ENCODE data around the gene BMI1.

- TF ChIP-seq, protein P1, sequence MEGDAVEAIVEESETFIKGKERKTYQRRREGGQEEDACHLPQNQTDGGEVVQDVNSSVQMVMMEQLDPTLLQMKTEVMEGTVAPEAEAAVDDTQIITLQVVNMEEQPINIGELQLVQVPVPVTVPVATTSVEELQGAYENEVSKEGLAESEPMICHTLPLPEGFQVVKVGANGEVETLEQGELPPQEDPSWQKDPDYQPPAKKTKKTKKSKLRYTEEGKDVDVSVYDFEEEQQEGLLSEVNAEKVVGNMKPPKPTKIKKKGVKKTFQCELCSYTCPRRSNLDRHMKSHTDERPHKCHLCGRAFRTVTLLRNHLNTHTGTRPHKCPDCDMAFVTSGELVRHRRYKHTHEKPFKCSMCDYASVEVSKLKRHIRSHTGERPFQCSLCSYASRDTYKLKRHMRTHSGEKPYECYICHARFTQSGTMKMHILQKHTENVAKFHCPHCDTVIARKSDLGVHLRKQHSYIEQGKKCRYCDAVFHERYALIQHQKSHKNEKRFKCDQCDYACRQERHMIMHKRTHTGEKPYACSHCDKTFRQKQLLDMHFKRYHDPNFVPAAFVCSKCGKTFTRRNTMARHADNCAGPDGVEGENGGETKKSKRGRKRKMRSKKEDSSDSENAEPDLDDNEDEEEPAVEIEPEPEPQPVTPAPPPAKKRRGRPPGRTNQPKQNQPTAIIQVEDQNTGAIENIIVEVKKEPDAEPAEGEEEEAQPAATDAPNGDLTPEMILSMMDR (IDR thresholded peaks at IDR 0.05): no peak
- no peak for TF ChIP-seq CBFB (CRISPR knock-in tag; IDR thresholded peaks at IDR 0.05; ENCODE audit: low read depth)
- no peak for TF ChIP-seq ZNF532 (CRISPR knock-in tag; IDR thresholded peaks at IDR 0.05; ENCODE audit: borderline replicate concordance)
- TF ChIP-seq TP53 (CRISPR knock-in tag; IDR thresholded peaks at IDR 0.05): no peak
- TF ChIP-seq ZNF423 (CRISPR knock-in tag; IDR thresholded peaks at IDR 0.05): no peak
- TF ChIP-seq, protein P2, sequence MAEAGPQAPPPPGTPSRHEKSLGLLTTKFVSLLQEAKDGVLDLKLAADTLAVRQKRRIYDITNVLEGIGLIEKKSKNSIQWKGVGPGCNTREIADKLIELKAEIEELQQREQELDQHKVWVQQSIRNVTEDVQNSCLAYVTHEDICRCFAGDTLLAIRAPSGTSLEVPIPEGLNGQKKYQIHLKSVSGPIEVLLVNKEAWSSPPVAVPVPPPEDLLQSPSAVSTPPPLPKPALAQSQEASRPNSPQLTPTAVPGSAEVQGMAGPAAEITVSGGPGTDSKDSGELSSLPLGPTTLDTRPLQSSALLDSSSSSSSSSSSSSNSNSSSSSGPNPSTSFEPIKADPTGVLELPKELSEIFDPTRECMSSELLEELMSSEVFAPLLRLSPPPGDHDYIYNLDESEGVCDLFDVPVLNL (CRISPR knock-in tag; IDR thresholded peaks at IDR 0.05; ENCODE audit: borderline replicate concordance, low read depth): no peak
- TF ChIP-seq, protein P3, sequence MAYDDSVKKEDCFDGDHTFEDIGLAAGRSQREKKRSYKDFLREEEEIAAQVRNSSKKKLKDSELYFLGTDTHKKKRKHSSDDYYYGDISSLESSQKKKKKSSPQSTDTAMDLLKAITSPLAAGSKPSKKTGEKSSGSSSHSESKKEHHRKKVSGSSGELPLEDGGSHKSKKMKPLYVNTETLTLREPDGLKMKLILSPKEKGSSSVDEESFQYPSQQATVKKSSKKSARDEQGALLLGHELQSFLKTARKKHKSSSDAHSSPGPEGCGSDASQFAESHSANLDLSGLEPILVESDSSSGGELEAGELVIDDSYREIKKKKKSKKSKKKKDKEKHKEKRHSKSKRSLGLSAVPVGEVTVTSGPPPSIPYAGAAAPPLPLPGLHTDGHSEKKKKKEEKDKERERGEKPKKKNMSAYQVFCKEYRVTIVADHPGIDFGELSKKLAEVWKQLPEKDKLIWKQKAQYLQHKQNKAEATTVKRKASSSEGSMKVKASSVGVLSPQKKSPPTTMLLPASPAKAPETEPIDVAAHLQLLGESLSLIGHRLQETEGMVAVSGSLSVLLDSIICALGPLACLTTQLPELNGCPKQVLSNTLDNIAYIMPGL (CRISPR knock-in tag; IDR thresholded peaks at IDR 0.05): no peak
- TF ChIP-seq PRDM15 (CRISPR knock-in tag; IDR thresholded peaks at IDR 0.05): no peak
- TF ChIP-seq AFF4 (CRISPR knock-in tag; IDR thresholded peaks at IDR 0.05; ENCODE audit: borderline replicate concordance): no peak
- no peak for TF ChIP-seq USF2 (CRISPR knock-in tag; IDR thresholded peaks at IDR 0.05)
- TF ChIP-seq, protein P4, sequence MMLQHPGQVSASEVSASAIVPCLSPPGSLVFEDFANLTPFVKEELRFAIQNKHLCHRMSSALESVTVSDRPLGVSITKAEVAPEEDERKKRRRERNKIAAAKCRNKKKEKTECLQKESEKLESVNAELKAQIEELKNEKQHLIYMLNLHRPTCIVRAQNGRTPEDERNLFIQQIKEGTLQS (CRISPR knock-in tag; conservative IDR thresholded peaks at IDR 0.05): no peak
- no peak for TF ChIP-seq ETV6 (CRISPR knock-in tag; IDR thresholded peaks at IDR 0.05)
- no peak for TF ChIP-seq SMAD3 (CRISPR knock-in tag; IDR thresholded peaks at IDR 0.05; ENCODE audit: borderline replicate concordance)
- TF ChIP-seq, protein P5, sequence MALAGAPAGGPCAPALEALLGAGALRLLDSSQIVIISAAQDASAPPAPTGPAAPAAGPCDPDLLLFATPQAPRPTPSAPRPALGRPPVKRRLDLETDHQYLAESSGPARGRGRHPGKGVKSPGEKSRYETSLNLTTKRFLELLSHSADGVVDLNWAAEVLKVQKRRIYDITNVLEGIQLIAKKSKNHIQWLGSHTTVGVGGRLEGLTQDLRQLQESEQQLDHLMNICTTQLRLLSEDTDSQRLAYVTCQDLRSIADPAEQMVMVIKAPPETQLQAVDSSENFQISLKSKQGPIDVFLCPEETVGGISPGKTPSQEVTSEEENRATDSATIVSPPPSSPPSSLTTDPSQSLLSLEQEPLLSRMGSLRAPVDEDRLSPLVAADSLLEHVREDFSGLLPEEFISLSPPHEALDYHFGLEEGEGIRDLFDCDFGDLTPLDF (CRISPR knock-in tag; IDR thresholded peaks at IDR 0.05): no peak
Observed at GRCh38 chr10:22271786-22272185, 49.1 kb upstream of the BMI1 start.
